ENCODE results near the gene BACE2.

Gene BACE2

DNA sequence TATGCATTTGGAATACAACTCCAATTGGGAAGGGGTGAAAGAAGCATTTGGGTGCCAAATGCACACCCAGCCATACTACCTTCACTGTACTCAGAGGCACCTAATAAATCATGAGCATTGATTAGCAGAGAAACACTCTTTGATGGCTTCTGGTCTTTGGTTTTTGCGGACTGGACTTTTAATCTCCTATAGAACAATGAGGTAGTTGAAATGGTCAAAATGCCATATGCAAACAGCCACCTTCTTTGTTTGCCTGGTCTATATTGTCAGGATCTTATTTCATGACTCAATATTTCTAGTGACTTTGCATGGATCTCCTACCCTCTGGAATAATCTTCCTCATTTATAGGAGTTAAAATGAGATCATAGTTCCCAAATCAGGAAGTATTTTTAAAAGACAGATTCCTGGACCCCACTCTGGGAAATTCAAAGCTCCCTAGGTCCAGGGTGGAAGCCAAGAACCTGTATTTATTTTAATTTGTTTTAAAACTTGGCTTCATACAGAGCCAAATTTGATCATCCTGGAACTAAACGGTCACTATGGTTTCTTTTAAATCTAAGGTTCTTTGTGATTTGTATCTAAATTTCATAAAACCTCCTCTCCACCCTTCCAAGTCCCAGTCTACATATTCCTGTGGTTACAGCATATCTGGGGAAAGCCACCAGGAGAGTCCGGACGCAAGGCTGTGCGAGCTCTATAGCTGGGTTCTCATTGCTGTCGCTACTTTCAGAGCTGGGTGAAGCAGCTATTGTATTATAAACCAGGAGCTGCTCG lies 157.4 kb downstream of the BACE2 start:
- DNase-seq = no peak

DNA sequence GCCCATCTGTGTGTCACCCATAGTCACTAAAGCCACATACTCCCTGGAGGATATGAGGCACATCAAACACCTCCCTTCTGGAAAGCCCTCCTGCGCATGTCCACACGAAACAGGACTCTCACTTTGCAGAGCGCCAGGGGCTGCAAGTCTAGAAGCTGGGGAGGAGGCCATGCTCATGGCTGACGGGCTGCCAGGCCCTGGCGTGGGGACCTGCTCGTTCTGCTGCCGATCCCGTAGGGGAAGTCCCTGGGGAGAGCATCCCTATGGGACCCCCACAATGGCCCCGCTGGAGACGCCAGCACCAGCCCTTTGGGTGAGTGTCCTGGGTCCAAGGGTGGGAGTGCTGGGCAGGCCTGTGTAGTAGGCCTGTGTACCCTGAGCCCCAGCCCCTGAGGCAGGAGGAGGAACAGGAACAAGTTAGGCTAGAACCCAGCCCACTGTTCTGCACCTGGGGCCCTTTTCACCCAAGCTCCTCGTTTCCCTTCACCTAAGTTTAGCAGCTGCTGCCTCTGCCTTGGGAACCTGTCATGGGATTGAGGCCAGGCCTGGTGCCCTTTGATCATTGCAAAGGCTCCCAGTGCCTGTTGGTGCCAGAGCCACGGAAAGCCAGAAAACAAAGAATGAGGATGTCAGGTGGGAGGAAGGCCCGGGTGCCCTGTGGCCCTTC lies 158.6 kb downstream of the BACE2 start:
- DNase-seq = no peak

GRCh38 chr21:41327753-41328152 lies 159.8 kb downstream of the BACE2 start:
- DNase-seq = no peak

DNA sequence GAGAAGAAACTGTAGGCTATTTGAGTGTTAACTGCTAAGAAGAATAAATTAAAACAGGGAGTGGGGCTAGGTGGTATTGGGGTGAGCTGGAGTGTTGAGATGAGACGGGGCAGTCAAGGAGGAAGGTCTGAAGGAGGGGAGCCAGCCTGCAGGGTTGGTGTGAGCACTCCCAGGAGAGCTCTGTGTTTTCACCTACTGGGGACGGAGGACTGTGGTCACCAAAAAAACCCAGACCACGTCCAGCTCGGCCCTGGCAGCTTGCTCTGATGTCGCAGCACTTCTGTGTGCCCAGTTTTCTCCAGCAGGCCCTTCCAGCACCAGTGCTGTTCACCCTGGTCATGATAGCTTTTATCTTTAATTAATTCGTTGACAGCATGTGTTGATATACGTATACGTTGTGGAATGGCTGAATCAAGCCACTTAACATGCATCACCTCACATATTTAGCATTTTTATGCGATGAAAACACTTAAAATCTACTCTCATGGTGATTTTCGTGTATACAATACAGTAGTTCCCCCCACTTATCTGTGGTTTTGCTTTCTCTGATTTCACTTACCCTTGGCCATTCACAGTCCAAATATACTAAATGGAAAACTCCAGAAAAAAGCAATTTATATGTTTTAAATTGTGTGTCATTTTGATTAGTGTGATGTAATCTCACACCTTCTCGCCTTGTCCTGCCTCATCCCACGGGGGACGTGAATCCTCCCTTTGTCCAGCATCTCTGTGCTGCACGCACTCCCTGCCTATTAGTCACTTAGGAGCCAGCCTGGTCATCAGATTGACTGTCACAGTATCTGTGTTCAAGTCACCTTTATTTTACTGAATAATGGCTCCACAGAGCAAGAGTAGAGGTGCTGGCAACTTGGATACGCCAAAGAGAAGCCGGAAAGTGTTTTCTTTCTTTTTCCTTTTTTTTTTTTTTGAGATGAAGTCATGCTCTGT lies 161.0 kb downstream of the BACE2 start:
- DNase-seq = no peak
